LNCaP clone FGC (cell line): ENCODE data around the gene RFX3.

ENCODE experiments used
- DNase-seq: peaks from one replicate; pipeline ENCODE4 v3.0.0-alpha.2; 2011; ENCODE audit warnings: low read depth
- H3K4me3 ChIP-seq: 2 replicates; pipeline ENCODE4 v1.5.1; 2011; ENCODE audit warnings: mild to moderate bottlenecking, low read depth, low read length, control low read depth
- TF ChIP-seq, protein P1 (sequence below): IDR thresholded peaks from 2 replicates; pipeline ENCODE4 v1.5.1; 2012; ENCODE audit warnings: mild to moderate bottlenecking; ENCODE audit not compliant: control insufficient read depth, insufficient read depth; ENCODE audit errors: extremely low read depth

Gene RFX3

GRCh38 chr9:3479514-3480352, 46.1 kb downstream of the RFX3 start:
- no peak overlapping the region for H3K4me3 ChIP-seq
- DNase-seq = no peak
- TF ChIP-seq, protein P1, sequence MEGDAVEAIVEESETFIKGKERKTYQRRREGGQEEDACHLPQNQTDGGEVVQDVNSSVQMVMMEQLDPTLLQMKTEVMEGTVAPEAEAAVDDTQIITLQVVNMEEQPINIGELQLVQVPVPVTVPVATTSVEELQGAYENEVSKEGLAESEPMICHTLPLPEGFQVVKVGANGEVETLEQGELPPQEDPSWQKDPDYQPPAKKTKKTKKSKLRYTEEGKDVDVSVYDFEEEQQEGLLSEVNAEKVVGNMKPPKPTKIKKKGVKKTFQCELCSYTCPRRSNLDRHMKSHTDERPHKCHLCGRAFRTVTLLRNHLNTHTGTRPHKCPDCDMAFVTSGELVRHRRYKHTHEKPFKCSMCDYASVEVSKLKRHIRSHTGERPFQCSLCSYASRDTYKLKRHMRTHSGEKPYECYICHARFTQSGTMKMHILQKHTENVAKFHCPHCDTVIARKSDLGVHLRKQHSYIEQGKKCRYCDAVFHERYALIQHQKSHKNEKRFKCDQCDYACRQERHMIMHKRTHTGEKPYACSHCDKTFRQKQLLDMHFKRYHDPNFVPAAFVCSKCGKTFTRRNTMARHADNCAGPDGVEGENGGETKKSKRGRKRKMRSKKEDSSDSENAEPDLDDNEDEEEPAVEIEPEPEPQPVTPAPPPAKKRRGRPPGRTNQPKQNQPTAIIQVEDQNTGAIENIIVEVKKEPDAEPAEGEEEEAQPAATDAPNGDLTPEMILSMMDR = no peak

DNA sequence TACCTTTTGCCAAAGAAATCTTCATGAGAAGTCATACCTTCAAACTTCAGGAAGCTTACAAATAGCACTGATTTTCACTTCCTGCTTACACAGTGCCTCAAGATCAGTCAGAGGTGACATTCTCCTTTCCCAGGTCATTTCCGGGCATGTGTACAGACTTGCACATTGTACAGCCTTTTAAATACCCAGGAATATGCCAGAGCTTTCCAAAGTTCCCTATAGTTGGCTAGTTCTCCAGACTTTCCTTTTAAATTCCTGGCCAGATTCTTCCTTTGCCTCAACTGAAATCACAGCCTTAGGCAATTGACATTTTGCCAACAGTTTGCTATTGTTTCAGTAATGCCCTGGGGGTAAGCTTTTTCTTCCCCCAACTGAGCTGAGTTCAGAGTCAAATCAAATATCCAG, 47.2 kb downstream of the RFX3 start:
- no peak overlapping the region for H3K4me3 ChIP-seq
- DNase-seq = no peak
- TF ChIP-seq, protein P1 = no peak

DNA sequence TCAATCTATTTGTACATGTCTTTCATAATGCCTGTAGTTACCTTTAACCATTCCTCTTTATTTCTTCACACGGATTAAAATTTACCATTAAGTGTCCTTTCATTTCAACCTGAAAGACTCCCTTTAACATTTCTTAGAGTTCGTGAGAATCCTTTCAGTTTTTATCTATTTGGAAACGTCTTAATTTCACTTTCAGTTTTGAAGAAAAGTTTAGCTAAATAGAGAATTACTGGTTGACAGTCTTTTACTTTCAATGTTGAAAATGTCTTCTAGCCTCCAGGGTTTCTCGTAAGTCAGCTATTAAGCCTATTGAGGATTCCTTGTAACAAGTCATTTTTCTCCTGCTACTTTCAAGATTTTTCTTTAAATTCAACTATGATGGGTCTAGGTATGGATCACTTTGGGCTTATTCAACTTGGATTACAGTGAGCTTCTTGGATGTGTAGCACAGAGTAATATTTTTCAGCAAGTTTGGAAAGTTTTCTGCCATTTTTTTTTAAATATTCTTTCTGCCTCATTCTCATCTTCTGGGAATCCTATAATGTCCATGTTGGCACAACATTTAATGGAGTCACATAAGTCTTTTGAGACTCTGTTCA, 48.5 kb downstream of the RFX3 start:
- no peak for DNase-seq
- TF ChIP-seq, protein P1 = no peak
- no peak overlapping the region for H3K4me3 ChIP-seq

DNA sequence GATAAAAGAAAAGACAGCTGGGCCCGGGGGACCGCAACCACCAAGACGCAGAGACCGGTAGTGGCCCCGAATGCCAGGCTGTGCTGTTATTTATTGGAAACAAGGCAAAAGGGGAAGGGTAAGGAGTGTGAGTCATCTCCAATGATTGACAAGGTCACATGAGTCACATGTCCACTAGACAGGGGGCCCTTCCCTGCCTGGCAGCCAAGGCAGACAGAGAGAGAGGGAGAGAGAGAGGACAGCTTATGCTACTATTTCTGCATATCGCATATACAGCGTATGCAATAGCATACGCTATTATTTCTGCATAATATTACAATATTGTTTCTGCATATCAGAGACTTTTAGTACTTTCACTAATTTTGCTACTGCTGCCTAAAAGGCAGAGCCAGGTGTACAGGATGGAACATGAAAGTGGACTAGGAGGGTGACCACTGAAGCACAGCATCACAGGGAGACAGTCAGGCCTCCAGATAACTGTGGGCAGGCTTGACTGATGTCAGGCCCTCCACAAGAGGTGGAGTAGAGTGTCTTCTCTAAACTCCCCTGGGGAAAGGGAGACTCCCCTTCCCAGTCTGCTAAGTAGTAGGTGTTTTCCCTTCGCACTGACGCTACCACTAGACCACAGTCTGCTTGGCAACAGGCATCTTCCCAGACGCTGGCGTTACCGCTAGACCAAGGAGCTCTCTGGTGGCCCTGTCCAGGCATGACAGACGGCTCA, 50.3 kb downstream of the RFX3 start:
- TF ChIP-seq, protein P1 = no peak
- no peak for DNase-seq
- no peak overlapping the region for H3K4me3 ChIP-seq

- TF ChIP-seq, protein P1 = no peak
- H3K4me3 ChIP-seq = no peak overlapping the region
- no peak for DNase-seq
These were observed 51.0 kb downstream of the RFX3 start for GRCh38 chr9:3474821-3475220.

GRCh38 chr9:3473405-3473804, 52.4 kb downstream of the RFX3 start:
- no peak overlapping the region for H3K4me3 ChIP-seq
- no peak for DNase-seq
- TF ChIP-seq, protein P1 = no peak
